ENCODE data around the gene SRSF10.

The SRSF10 gene

GRCh38 chr1:23957096-23957495 is 23.0 kb downstream of the SRSF10 start:
- no peaks in the 10 kb centered on the region for H3K27me3 Mint-ChIP-seq
- no peak for DNase-seq
- no peak overlapping the region for H3K4me3 Mint-ChIP-seq
- peak overlapping the region; percentile 32 for H3K27ac Mint-ChIP-seq
- ATAC-seq: no peak
- no peaks in the 10 kb centered on the region for H3K9me3 Mint-ChIP-seq
- peaks cover 53% of the 10 kb centered on the region for H3K4me1 Mint-ChIP-seq
- H3K36me3 Mint-ChIP-seq (ENCODE audit: low read depth): peaks cover 23% of the 10 kb centered on the region

DNA sequence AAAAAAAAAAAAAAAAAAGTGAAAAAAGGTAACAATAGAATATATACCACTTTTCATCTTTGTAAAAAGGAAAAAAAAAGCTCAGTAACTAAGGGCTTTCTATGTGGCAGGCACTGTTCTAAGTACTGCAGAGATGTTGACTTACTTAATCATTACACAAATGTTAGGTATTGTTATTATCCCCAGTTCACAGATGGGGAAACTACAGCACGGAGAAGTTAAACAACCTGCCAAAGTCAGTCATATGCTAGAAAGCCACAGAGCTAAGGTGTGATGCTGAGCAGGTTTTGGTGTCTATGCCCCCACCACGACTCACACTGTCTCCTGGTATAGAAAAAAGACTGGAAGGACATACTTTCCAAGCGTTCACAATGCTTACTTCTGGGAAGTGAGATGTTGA is 27.1 kb downstream of the SRSF10 start:
- DNase-seq (no peak), ATAC-seq (no peak)
- Mint-ChIP-seq H3K9me3 (no peaks in the 10 kb centered on the region), H3K27me3 (no peaks in the 10 kb centered on the region), H3K36me3 (ENCODE audit: low read depth) (no peaks in the 10 kb centered on the region), H3K4me1 (peaks cover 28% of the 10 kb centered on the region), H3K27ac (no peak overlapping the region), H3K4me3 (no peak overlapping the region)

- Mint-ChIP-seq H3K36me3 (ENCODE audit: low read depth) (no peaks in the 10 kb centered on the region), H3K9me3 (peaks cover 16% of the 10 kb centered on the region), H3K27ac (no peak overlapping the region), H3K4me3 (no peak overlapping the region), H3K27me3 (peaks cover 6% of the 10 kb centered on the region), H3K4me1 (peaks cover 3% of the 10 kb centered on the region)
- ATAC-seq: no peak
- DNase-seq: no peak
Measured at GRCh38 chr1:23947366-23947765, 32.8 kb downstream of the SRSF10 start.

- H3K9me3 Mint-ChIP-seq: no peaks in the 10 kb centered on the region
- no peaks in the 10 kb centered on the region for H3K36me3 Mint-ChIP-seq (ENCODE audit: low read depth)
- no peak for DNase-seq
- ATAC-seq: no peak
- H3K27ac Mint-ChIP-seq: no peak overlapping the region
- H3K4me3 Mint-ChIP-seq: no peak overlapping the region
- peaks cover 4% of the 10 kb centered on the region for H3K4me1 Mint-ChIP-seq
- no peaks in the 10 kb centered on the region for H3K27me3 Mint-ChIP-seq
Measured at GRCh38 chr1:23936481-23937176, 43.5 kb downstream of the SRSF10 start.

DNA sequence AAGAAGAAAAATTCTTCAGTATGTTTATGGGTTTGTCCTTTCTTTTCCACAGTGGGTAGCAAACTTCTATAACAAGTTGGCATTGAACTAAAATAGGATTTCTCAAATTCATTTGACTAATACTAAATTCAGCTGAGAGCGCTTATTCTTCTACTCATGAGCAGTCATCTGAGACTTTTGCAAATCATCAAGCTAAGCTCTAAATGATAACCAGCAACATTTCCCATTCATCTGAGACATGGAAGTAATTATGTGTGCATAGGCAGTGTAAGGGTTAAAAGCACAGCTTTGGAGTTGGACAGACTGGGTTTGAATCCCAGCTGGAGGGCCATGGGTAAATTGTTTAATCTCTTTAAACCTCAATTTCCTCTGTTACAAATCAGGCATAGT is 48.6 kb downstream of the SRSF10 start:
- Mint-ChIP-seq H3K27ac (no peak overlapping the region), H3K9me3 (no peaks in the 10 kb centered on the region), H3K36me3 (ENCODE audit: low read depth) (no peaks in the 10 kb centered on the region), H3K4me3 (no peak overlapping the region), H3K4me1 (peaks cover 9% of the 10 kb centered on the region), H3K27me3 (no peaks in the 10 kb centered on the region)
- ATAC-seq: no peak
- DNase-seq: no peak

DNA sequence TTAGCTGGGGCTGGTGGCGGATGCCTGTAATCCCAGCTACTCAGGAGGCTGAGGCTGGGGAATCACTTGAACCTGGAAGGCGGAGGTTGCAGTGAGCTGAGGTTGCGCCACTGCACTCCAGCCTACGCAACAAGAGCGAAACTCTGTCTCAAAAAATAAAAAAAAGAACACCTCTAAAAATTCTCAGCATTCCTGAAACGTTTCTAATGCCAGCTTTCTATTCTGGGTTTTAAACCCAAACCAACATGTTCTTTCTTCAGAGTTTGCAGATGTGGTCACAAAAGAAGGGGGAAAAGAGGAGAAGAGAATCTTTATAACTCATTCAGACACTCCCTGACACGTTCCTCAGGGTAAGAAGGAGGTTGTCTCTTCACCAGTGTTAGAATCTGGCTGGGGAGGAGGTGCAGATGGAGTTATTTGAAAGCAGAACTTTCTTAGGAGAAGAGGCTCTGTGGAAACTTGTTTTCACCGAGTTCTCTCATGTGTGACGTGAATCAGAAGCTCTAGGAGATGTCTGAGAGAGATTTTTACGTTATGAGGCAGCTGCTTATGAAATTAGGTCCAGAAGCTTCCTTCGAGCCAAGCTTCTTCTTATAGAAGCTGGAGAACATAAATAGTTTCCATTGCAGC is 49.2 kb downstream of the SRSF10 start:
- H3K27ac Mint-ChIP-seq: no peak overlapping the region
- H3K36me3 Mint-ChIP-seq (ENCODE audit: low read depth): no peaks in the 10 kb centered on the region
- H3K4me1 Mint-ChIP-seq: peaks cover 9% of the 10 kb centered on the region
- no peak for DNase-seq
- ATAC-seq: no peak
- no peaks in the 10 kb centered on the region for H3K9me3 Mint-ChIP-seq
- no peak overlapping the region for H3K4me3 Mint-ChIP-seq
- H3K27me3 Mint-ChIP-seq: no peaks in the 10 kb centered on the region

GRCh38 chr1:23930270-23930669 is 49.9 kb downstream of the SRSF10 start:
- H3K4me3 Mint-ChIP-seq: no peak overlapping the region
- DNase-seq (no peak), ATAC-seq (no peak)
- H3K4me1 Mint-ChIP-seq: peaks cover 9% of the 10 kb centered on the region
- no peaks in the 10 kb centered on the region for H3K27me3 Mint-ChIP-seq
- H3K9me3 Mint-ChIP-seq: no peaks in the 10 kb centered on the region
- no peaks in the 10 kb centered on the region for H3K36me3 Mint-ChIP-seq (ENCODE audit: low read depth)
- no peak overlapping the region for H3K27ac Mint-ChIP-seq

DNA sequence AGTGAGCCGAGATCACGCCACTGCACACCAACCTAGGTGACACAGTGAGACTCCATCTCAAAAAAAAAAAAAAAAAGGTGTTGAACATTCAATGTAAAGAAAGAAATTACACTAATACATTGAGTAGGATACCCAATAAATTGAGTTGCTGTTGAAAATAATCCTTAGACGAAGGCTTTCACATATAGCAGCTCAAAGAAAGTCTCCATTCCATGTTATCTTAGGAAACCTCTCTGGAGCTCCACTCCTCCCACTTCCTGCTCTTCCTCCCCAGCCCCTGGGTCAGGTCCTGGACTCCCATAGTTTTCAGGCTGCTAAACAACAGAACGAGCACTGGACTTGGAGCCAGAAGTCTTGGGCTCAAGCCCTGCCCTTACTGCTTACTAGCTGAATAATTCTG is 51.3 kb downstream of the SRSF10 start:
- Mint-ChIP-seq H3K36me3 (ENCODE audit: low read depth) (no peaks in the 10 kb centered on the region), H3K27ac (no peak overlapping the region), H3K4me3 (no peak overlapping the region), H3K27me3 (no peaks in the 10 kb centered on the region), H3K4me1 (peaks cover 8% of the 10 kb centered on the region), H3K9me3 (no peaks in the 10 kb centered on the region)
- ATAC-seq (no peak), DNase-seq (no peak)

GRCh38 chr1:23927097-23927496 is 53.0 kb downstream of the SRSF10 start:
- no peaks in the 10 kb centered on the region for H3K27me3 Mint-ChIP-seq
- H3K9me3 Mint-ChIP-seq: no peaks in the 10 kb centered on the region
- H3K27ac Mint-ChIP-seq: no peak overlapping the region
- peaks cover 5% of the 10 kb centered on the region for H3K4me1 Mint-ChIP-seq
- DNase-seq (no peak), ATAC-seq (no peak)
- no peaks in the 10 kb centered on the region for H3K36me3 Mint-ChIP-seq (ENCODE audit: low read depth)
- H3K4me3 Mint-ChIP-seq: no peak overlapping the region

DNA sequence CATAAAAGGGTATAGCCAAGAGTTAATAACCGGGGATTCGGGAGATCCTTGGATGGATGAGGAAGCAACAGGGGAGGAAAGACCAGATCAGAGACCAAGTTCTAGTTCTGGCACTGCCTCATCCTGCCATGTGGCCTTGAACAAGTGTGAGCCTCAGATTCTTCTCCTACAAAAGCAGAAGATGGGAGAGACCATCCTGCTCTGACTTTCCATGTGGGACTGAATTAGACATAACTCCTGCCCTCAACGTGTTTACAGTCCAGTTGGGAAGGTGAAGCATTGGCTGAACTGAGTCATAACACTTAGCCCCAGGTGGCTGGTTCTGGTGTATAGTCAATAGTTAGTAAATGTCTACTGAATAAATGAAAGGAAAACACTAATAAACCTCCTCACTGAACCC is 54.8 kb downstream of the SRSF10 start:
- Mint-ChIP-seq H3K27me3 (no peaks in the 10 kb centered on the region), H3K36me3 (ENCODE audit: low read depth) (no peaks in the 10 kb centered on the region), H3K4me1 (peaks cover 2% of the 10 kb centered on the region), H3K27ac (no peak overlapping the region), H3K4me3 (no peak overlapping the region), H3K9me3 (no peaks in the 10 kb centered on the region)
- ATAC-seq: no peak
- no peak for DNase-seq

GRCh38 chr1:23924601-23925000 is 55.5 kb downstream of the SRSF10 start:
- no peak for ATAC-seq
- no peak overlapping the region for H3K27ac Mint-ChIP-seq
- no peaks in the 10 kb centered on the region for H3K36me3 Mint-ChIP-seq (ENCODE audit: low read depth)
- no peaks in the 10 kb centered on the region for H3K27me3 Mint-ChIP-seq
- H3K9me3 Mint-ChIP-seq: no peaks in the 10 kb centered on the region
- H3K4me1 Mint-ChIP-seq: peaks cover 3% of the 10 kb centered on the region
- no peak overlapping the region for H3K4me3 Mint-ChIP-seq
- no peak for DNase-seq

DNA sequence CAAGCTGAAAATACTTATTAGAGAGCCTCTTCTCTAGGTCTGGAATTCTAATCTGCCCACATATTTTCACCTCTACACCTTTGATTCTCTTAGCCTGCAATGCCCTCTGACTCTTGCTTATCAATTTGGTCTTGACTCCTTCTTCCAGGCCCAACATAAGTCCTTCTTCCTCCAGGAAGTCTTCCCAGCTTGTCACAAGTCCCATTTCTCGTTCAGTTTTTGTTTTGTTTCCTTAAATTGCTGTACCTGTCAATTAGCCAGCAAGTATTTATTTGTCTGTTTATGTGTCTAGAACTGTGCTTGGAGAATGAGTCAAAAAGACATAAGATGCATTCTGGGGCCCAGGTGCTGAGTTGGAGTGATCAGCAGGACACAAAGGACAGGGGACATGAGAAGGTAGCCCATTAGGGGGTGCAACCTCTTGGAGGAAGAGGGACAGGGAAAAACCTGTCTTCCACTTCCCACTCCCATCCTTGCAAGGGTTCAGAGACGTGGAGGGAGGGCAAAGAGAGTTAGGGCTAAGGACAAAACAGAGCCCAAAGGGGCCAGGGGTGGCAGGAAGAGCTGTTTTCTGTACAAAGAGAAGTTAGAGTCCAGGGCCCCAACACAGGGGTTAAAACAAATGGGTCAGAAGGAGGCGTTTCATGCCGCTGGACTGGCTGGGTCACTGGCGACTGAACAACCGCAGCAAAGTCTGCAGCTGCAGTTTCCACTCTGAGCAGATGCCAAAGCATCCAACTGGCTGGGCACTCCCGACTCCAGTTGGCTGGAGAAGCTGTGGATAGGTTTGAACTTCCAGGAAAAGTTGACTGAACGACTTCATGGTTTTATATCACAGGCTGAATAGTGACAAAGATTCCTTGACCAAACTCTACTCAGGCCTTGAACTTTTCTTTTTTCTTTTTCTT is 56.3 kb downstream of the SRSF10 start:
- no peak for ATAC-seq
- Mint-ChIP-seq H3K4me1 (peaks cover 2% of the 10 kb centered on the region), H3K9me3 (no peaks in the 10 kb centered on the region)

GRCh38 chr1:23922321-23922943 is 57.7 kb downstream of the SRSF10 start:
- no peaks in the 10 kb centered on the region for H3K27me3 Mint-ChIP-seq
- DNase-seq: no peak
- ATAC-seq: no peak
- H3K27ac Mint-ChIP-seq: no peak overlapping the region
- no peaks in the 10 kb centered on the region for H3K9me3 Mint-ChIP-seq
- H3K36me3 Mint-ChIP-seq (ENCODE audit: low read depth): no peaks in the 10 kb centered on the region
- H3K4me1 Mint-ChIP-seq: peaks cover 4% of the 10 kb centered on the region
- no peak overlapping the region for H3K4me3 Mint-ChIP-seq

More for the DNA sequence above, 56.3 kb downstream of the SRSF10 start:
- Mint-ChIP-seq H3K27ac (no peak overlapping the region), H3K36me3 (ENCODE audit: low read depth) (no peaks in the 10 kb centered on the region), H3K4me3 (no peak overlapping the region), H3K27me3 (no peaks in the 10 kb centered on the region)
- DNase-seq: no peak

- ATAC-seq (peak; percentile 96), DNase-seq (peak; percentile 67)
- Mint-ChIP-seq H3K36me3 (ENCODE audit: low read depth) (no peaks in the 10 kb centered on the region), H3K27ac (no peak overlapping the region), H3K4me1 (peaks cover 33% of the 10 kb centered on the region), H3K9me3 (no peaks in the 10 kb centered on the region), H3K4me3 (no peak overlapping the region), H3K27me3 (no peaks in the 10 kb centered on the region)
Measured at GRCh38 chr1:23916209-23917131, 63.7 kb downstream of the SRSF10 start.

Measured in activated naive CD8-positive, alpha-beta T cell treated with anti-CD3 and anti-CD28 coated beads, Interleukin-2, amount 50 U/mL, for 24 hours (primary cell).